ENCODE data around the gene INPP5K.

The INPP5K gene

DNA sequence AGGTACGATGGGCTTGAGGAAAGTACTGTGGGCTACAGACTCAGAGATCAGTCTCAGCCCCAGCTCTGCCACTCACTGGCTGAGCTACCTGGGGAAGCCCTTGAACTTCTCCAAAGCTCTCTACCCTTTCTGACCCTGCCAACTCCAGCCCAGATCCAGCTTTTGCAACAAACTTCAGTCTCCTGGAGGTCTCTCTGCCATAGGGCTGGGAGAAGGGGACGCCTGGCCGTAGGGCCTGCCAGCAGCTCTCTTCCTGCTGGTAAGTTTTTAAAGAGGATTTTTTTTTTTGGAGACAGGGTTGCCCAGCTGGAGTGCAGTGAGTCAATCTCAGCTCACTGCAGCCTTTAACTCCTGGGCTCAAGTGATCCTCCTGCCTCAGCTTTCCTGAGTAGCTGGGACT lies 11.5 kb downstream of the INPP5K start:
- no peak for DNase-seq

DNA sequence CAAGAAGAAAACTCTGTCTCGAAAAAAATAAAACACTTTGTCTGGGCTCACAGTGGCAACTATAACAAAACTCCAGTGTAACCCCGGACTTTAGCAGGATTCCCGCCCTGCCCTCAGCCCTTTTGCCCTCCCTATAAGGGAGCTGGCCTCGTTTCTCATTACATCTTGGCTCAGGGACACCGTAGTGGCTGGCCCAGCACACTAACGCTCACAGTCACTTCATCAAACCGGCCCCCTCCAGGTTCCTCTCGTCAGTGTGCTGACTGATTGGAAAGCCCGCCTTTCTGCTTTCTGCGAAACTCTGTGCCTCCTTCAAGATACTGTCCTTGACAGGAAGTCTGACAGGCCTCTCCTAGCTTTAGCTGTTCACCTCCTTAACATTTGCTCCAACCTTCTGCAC lies 12.7 kb downstream of the INPP5K start:
- no peak for DNase-seq

DNA sequence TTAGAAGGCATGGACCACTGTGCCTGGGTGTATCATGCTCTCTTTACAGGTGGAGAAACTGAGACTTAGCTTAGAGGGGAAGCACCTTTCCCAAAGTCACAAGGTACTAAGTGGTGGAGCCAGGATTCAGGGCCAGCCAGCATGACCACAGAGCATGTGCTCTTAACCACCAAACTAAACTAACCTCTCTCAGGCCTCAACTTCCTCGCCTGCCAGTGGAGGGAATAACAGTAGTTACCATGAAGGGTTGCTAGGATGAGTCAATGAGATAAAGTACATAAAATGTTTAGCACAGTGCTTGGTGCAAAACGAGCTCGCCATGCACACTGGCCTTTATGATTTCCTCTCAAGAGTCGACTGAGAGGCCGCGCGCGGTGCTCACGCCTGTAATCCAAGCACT lies 17.5 kb downstream of the INPP5K start:
- no peak for DNase-seq

DNA sequence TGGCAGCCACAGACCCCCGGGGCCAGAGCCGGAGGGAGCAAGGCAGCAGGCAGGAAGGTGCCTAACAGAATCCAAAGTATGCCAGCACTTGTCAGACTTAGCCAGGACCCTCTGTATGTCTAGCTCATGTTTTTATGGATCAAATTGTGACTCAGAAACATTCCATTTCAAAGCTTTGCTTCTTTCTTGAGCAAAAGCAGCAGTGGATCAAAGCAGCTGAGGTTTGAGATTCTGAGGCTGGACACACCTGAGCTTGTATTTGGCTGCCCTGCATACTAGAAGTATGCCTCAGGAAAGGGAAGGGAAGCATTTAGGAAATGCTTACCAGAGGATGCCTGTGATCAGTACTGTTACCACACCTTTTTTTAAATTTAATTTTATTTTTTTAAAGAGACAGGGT lies 18.2 kb downstream of the INPP5K start:
- no peak for DNase-seq

DNA sequence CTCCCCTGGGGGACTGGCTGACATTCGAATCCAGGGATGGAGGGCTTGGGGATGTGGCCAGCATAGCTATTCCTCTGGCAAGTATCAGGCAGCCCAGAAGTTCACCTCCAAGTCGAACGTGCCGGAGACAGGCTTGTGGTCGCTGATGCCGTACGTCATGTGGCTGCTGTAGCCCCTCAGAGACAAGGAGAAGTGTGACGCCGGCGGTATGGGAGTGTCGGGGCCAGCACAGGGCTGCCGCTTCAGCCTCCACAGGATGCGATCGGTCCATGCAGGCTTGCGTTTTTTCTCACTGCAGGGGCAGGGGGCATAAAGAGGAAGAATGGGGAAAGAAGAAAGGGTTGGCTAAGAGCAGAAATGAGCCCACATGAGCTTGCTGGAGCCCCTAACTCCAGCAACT lies 18.6 kb downstream of the INPP5K start:
- no peak for DNase-seq

DNA sequence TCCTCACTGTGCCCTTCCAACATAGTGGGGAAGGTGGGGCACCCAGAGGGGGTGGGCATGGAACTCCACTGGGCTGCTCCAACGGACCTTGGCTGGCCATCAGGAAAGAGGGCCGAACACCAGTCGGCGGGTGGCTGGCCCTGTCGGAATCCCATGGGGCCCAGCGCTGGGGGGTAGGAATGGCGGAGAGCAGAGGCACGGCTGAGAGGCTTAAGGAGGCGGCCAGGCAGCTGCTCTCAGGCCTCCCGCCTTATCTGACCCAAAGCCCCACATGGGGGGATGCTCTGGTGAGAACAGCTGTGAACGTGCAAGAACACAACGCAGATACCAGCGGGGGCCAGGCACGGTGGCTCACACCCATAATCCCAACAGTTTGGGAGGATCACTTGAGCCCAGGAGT lies 19.5 kb downstream of the INPP5K start:
- DNase-seq, result no peak

DNA sequence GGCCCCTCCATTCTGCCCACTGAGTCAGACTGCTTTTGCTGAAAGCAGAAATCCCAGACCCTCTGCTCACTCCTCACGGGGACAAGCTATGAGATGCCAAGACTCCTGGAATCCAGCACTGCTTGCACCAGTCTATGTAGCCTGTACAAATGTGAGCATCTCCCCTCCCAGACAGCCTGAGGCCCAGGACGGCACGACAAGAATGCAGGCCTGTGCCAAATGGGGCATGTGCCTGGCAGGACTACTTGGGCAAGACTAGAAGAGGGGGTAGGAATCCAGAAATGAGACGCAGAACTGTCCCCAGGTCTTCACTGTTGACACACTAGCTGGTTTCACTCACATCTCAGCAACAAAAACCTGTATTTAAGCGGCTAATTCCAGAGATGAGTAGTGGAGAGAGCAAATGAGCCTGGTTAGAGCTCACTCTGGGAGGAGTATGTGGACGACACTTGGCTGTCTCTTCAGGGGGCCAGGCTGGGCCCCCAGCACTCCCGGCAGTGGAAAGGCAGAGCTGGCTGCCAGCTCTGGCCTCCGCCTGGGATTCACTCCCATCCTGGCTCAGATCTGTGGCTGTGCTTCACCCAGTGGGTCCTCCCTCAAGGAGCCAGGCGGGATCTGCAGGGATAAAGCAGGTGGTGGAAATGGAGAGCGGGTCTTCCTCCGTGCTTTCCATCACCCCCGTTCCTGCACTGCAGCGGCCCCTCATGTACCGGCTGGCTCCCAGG lies 21.0 kb downstream of the INPP5K start:
- DNase-seq, result no peak

DNA sequence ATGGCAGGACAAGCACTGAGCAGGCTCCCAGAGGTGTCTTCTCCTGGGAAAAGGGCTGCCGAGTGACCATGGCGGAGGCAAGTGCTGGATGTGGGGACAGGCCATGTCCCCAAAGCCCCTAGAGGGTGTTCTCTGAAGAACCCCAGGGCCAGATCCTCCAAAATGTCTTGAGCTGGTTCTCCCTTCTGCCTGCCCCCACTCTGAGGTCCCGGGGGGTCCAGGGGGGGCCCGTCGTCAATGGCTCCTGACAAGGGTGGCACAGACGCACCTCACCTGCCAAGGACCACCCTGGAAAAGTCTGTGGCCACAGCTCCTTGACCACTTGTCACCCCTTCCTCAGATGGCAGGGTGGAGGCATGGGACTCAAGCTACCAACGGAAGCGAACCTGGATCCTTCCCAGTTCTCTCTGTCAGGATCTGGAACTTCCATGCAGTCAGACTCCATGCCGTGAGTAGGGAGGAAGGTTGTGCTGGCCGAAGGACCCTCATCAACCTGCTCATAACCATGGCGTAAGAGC lies 21.6 kb downstream of the INPP5K start:
- DNase-seq, result no peak

DNA sequence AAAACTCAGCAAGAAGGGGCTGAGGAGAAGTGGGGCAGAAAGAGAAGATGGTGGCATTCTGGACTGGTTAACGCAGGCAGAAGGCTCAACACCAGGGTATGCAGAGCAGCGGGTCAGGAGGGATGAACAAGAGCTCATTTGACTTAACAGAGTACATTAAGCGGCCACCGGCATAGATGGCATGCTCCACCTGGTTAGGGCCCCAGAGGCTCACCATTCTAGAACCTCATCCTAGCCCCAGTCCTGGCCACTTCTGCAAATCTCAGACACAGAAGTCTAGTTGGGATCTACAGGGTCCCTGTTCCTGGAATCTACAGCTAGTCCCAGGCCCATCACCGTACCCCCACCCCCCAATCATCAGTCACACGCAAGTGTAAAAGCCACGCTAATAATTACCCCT lies 22.2 kb downstream of the INPP5K start:
- DNase-seq, result no peak

DNA sequence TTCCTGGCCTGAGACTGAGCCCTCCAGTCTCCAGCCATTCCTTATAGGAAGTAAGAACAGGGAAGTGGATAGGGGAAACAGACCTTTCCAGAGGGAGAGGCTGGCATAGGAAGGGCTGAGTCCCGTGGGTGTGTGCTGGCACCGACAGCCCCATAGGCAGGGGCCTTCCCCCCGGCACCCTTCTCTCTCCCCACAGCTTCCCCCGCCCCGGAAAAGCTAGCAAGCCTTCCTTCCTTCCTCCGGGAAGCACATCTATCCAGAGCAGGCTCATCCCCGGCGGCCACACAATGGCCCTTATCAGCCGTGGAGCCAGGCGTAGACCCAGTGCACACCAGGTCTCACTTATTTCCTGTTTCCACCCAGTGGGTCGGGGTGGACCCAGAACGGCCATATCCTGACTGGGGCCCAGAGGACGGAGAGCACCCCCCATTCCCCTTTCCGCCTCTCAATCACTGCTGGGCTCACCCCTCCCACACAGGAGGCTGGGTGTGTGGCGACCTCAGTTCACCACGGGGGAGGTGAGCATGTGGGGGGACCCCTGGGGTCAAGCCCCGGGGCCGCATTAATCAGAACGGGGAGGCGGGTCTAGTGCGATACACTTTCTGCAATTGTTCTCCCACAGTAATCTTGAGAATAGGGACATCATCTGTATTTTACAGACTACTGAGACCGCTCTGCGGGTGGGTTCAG lies 23.0 kb downstream of the INPP5K start:
- DNase-seq, result no peak

DNA sequence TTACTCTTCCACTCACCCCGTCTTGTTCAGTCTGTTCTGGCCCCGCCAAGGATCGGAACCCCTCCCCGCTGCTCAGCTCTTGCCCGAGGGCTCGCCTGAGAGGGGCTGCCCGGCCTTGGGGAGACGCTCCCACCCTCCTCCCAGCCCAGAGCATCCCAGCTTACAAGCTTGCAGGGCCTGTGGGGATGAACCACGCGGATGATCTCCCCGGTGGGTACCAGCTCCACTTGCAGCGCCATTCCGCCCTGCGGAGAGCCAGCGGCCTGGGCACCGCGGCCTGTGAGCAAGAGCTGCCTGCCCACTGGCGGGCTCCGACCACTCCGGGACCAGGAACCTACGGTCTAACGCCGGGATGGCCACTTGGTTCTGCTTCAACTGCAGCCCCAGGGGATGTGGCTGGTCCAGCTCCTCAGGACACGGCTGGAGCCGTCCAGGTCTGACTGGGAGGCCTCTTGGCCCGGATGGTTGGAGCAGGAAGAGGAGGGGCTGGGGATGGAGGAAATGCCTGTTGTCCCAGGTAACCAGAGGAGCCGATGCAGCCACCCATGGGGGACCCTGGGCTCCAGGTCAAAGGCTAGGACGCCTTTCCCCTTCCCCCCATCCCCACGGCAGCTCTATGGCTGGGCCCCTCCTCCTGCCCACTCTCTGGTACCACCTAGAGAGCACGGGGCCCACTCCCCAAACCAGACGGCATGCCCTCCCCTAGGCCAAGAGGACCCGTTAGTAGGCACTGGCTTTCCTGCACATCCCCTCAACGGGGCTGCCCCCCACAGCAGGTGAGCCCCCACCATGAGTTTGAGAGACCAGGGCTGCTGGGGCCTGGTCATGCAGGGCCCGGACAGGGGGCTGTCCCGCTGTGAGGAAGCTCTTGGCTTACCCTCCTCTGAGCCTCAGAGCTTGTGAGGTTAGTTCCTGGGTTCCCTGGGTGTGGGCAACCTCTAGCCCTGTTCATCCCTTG lies 23.9 kb downstream of the INPP5K start, which contains the start of gene MYO1C:
Gene MYO1C (minus strand): TSS at position 438 of the 958 bp plus-strand sequence. CDS start 199 bp downstream, at position 239.
- no peak for DNase-seq

DNA sequence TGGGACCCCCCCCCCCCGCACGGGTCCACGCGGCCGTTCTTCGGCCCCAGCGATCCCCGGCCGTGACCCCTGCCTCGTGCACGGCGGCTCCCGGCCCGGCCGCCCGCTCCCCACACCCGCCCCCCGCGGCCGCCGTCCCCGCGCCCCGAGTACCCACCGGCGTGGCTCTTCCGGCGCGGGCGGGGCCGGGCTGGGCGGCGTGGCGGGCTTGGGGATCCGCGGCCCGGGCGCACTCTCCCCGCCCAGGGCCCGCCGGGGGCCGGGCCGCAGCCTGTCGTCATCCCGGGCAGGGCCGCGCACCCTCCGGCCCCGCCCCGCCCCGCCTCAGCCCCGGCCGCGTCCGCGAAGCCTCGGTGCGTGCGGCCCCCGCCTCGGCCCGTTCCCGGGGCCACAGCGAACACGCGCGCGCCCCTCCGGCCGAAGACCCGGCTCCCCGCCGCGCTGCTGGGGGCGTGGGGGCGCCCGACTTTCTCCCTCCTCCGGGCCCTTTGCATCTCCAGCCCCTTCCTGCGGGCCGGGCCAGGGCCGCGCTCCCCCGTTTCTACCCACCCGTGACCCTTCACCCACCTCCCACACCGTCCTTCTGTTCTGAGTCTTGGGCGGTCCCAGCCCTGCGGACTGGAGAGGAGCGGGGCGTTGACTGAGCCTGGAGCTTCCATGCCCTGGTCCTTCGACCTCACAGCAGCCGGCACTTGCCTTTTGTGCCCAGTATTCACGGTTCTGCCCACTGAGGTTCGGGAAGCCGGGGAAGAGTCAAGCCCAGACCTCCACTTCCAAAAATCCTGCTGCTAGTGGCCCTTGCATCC lies 24.8 kb downstream of the INPP5K start:
- DNase-seq, result no peak

DNA sequence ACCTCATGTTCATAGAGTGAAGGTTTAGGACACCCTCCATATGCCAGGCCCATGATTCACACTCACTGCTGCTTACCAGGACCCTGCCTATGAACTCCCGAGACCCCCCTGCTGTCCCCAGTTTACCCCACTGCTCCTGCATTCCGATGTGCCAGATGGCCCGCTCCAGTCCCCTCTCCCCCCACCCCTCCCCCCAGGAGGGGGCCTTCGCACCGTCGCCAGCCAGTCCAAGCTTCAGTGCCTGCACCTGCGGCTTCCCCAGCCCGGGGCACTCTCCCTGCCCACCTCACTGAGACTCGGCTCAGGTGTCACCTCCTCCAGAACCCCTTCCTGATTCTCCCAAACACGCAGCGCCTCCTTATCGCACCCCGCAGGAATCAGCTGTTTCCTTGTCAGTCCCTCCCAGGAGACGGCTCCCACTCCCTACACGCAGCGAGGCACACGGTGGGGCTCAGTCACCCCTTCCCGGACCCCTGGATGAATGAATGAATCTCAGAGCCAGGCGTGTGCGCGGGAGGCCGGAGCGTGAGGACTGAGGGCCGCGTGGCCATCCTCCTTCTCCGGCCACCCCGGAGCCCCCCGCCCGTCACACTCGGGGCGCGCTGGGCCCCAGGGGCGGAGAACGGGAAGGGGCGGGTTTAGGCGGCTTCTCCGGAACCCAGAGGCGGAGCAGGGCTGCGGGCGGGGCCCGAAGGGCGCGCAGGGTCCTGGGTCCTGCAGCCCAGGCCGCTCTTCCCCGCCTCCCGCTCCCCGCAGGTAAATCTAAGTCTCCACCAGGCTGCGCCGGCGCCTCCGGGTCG lies 25.6 kb downstream of the INPP5K start:
- peak; percentile 53 for DNase-seq

DNA sequence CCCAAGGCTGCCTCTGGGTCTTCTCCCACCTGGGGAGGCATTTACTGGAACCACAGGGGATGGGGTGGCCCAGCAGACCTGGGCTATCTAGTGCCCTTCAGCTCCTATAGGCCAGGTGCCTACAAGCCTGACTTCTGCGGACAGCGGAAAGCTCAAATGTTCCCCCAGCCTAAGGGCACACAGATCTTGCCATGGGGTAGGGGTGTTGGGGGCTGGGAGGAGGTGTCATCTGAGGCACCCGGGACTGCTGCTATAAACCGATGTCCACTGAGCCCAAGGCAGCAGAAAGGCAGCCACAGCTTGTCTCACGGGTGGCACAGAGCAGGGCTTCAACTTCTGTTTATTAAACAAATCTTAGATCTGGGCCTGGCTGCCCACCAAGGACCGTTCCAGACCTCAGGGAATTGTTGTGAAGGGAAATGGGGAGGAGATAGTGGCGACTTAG lies 27.6 kb downstream of the INPP5K start:
- DNase-seq, result no peak

DNA sequence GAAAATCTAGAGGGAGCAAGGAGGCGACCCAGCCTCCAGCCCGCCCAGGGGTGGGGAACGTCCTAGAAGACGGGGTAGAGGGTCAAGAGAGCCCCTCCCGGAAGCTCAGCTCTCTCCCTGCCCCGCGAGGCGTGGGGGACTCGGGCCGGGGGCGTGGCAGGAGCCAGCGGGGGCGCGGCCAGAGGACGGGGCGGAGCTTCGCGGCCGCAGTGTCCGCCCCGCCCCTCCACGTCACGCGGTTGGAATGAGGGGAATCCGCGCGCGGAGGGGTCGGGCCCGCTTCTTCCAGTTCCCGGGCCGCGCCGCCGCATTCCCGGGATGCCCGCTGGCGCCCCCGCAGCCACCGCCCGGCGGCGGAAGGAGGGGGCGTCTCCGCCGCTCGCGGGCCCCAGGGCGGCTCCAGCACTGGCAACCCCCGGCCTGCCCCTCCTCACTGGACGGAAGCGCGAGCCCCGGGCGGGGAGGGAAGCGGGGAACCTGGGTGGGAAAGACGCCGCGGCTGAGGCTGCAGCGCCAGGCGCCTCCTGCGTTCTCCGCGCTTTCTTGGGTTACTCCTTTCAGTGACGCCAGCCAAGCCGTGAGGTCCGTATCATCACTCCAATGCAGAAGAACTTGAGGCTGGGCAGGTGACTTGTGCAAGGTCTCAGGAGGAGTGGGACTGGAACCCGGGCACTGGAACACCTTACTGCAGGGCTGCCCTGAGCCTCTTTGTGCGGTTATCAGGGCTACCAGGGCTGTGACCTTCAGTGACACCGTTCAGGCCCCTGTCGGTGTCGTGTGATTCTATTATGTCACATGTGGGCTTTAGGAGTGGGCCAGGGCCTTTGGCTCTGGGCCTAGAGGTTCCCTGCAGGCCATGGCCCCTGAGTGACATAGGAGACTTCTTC lies 28.2 kb downstream of the INPP5K start:
- DNase-seq, result peak; percentile 65

DNA sequence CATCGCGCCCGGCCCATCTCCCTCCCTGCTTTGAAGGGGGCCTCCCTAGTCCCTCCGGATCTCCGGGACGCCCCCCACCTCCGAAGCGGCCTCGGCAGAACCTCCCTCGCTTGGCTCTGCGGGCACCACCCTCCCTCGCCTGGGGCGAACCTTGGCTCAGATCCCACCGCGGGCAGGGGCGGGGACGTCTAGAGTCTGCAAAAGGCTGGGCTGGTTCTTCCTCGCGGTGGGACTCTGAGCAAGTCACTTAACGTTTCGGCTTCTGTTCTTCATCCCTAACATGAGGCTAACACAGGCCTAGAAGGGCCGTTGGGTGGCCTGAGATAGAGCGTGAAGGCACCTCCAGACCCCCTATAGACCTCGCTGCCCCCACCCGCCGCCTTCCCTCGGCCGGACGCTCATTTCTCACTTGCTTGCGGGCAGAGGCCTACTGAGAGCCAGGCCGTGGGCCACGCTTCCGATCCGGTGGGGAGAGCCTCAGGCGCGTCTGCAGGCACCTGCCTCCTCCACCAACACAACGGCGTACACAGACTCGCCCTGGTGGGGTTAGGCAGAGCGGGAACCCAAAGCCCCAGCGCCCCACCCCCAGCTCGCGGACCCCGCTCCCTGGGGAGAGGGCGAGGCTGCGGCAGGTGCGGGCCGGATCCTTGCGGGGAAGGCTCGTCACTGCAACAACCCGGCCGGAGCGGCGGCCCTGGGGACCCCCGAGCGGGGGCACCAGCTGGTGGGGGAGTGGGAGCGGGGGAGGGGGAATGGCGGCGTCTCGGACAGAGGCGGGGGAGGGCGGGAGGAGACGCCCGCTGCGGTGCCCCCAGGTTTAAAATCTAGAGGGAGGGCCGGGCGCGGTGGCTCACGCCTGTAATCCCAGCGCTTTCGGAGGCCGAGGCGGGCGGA lies 29.4 kb downstream of the INPP5K start:
- peak; percentile 76 for DNase-seq

DNA sequence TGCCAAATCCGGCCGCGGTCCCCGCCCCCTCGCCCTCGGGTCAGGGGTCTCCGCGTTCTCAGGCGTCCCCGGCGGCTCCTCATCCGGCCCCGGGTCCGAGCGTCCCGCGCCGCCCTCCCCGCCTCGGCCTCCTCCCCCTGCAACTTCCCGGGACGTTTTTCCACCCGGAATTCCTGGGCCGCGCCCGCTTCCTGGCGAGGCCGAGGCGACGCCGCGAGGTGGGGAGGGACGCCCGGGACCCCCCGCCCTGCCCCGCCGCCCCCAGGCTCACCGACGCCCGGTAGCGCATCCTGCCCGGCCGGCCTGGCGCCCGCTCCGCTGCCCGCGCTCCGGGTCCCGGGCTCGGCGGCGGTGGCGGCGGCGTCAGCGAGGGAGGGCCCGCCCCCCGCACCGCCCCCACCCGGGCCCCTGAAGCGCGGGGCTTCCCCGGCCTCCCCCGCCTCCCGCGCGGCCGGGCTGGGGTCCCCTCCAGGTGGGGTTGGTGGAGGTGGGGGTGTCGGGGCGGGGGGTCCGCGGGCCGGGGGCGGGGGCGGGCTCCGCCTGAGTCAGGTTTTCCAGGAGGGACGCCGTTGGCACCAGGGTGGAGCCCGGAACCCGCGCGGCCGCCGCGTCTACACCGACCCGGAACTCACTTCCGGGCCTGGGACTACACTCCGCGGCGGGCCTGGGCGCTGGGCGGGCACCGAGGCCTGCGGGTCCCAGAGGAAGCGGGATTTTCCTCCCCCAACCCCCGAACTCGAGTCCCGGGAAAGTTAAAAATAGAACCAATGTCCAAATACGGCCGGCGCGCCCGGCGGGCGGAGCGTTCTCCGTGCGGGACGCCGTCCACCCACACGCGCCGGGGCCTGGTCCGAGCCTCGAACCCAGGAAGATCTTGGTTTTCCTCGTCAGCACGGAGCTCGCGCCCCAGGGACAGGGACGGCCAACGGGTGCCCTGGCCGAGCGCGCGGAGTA lies 30.7 kb downstream of the INPP5K start:
- DNase-seq, result peak; percentile 61

Measured in central memory CD4-positive, alpha-beta T cell (primary cell).